SK-N-MC (cell line): ENCODE results near the gene RTF2.

Source experiments
- EZH2 ChIP-seq: fragments of 200-600 bp; sonication (generic); IDR thresholded peaks from one replicate; pipeline ENCODE4 v1.6.1; 2017; ENCODE audit warnings: antibody characterized with exemption
- FOXP2 ChIP-seq: optimal IDR thresholded peaks from 2 replicates; pipeline ENCODE3; 2011; ENCODE audit warnings: mild to moderate bottlenecking, moderate library complexity; ENCODE audit not compliant: insufficient read depth; ENCODE audit errors: extremely low read length, control extremely low read depth

GRCh38 chr20:56439771-56440291 lies 28.6 kb upstream of the RTF2 start:
- TF ChIP-seq FOXP2 (no peak), EZH2 (no peak)
